ENCODE results near the gene ZNF337. TPM values are rescaled to one million over a fixed set of nuclear protein-coding genes. Genes with fewer than 3 reads are reported as not detected.
"Not testable (repeated sequence)": the region's sequence is repeated elsewhere in the genome, so short reads cannot be mapped to it uniquely, and the experiment has no call there.

ZNF337 gene
- total and polyA plus RNA-seq, 4 donors, result 1.1 to 5.9 (median 3.2) TPM

- H3K27me3 ChIP-seq (ENCODE audit: control insufficient read depth in 4 of 4, insufficient read depth in 4 of 4, low read length in 3 of 4), result no peaks in the 10 kb centered on the region
- H3K4me1 ChIP-seq (ENCODE audit: control insufficient read depth in 4 of 4, insufficient read depth in 4 of 4, low read length in 3 of 4), result no peaks in the 10 kb centered on the region
- H3K9ac ChIP-seq (ENCODE audit: low read depth in 1 of 2, low read length in 2 of 2), result no peak overlapping the region
- peaks cover 0 to 2% (median 0%) of the 10 kb centered on the region in 4 donors for H3K36me3 ChIP-seq (ENCODE audit: control insufficient read depth in 4 of 4, insufficient read depth in 3 of 4, low read depth in 1 of 4, low read length in 3 of 4)
- TF ChIP-seq YY1 (IDR thresholded peaks at IDR 0.05), result no peak
- TF ChIP-seq, protein P1, sequence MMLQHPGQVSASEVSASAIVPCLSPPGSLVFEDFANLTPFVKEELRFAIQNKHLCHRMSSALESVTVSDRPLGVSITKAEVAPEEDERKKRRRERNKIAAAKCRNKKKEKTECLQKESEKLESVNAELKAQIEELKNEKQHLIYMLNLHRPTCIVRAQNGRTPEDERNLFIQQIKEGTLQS (IDR thresholded peaks at IDR 0.05), result no peak
- TF ChIP-seq, protein P2, sequence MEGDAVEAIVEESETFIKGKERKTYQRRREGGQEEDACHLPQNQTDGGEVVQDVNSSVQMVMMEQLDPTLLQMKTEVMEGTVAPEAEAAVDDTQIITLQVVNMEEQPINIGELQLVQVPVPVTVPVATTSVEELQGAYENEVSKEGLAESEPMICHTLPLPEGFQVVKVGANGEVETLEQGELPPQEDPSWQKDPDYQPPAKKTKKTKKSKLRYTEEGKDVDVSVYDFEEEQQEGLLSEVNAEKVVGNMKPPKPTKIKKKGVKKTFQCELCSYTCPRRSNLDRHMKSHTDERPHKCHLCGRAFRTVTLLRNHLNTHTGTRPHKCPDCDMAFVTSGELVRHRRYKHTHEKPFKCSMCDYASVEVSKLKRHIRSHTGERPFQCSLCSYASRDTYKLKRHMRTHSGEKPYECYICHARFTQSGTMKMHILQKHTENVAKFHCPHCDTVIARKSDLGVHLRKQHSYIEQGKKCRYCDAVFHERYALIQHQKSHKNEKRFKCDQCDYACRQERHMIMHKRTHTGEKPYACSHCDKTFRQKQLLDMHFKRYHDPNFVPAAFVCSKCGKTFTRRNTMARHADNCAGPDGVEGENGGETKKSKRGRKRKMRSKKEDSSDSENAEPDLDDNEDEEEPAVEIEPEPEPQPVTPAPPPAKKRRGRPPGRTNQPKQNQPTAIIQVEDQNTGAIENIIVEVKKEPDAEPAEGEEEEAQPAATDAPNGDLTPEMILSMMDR (IDR thresholded peaks at IDR 0.05; ENCODE audit: low read depth, low read length, missing input control), result no peak
- TF ChIP-seq NR2F2 (IDR thresholded peaks at IDR 0.05), result no peak
- TF ChIP-seq, protein P3, sequence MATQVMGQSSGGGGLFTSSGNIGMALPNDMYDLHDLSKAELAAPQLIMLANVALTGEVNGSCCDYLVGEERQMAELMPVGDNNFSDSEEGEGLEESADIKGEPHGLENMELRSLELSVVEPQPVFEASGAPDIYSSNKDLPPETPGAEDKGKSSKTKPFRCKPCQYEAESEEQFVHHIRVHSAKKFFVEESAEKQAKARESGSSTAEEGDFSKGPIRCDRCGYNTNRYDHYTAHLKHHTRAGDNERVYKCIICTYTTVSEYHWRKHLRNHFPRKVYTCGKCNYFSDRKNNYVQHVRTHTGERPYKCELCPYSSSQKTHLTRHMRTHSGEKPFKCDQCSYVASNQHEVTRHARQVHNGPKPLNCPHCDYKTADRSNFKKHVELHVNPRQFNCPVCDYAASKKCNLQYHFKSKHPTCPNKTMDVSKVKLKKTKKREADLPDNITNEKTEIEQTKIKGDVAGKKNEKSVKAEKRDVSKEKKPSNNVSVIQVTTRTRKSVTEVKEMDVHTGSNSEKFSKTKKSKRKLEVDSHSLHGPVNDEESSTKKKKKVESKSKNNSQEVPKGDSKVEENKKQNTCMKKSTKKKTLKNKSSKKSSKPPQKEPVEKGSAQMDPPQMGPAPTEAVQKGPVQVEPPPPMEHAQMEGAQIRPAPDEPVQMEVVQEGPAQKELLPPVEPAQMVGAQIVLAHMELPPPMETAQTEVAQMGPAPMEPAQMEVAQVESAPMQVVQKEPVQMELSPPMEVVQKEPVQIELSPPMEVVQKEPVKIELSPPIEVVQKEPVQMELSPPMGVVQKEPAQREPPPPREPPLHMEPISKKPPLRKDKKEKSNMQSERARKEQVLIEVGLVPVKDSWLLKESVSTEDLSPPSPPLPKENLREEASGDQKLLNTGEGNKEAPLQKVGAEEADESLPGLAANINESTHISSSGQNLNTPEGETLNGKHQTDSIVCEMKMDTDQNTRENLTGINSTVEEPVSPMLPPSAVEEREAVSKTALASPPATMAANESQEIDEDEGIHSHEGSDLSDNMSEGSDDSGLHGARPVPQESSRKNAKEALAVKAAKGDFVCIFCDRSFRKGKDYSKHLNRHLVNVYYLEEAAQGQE (IDR thresholded peaks at IDR 0.05), result no peak
- TF ChIP-seq GABPA (IDR thresholded peaks at IDR 0.05 in 1 of 2, conservative IDR thresholded peaks at IDR 0.05 in 1 of 2), result no peak
- no peak for TF ChIP-seq FOXA1 (IDR thresholded peaks at IDR 0.05)
- no peak for TF ChIP-seq FOXA2 (IDR thresholded peaks at IDR 0.05)
- no peak for TF ChIP-seq RAD21 (IDR thresholded peaks at IDR 0.05)
- TF ChIP-seq JUND (IDR thresholded peaks at IDR 0.05), result no peak
- TF ChIP-seq SP1 (IDR thresholded peaks at IDR 0.05), result no peak
- TF ChIP-seq EGR1 (IDR thresholded peaks at IDR 0.05; ENCODE audit: low read depth in 2 of 2), result no peak
- TF ChIP-seq, protein P4, sequence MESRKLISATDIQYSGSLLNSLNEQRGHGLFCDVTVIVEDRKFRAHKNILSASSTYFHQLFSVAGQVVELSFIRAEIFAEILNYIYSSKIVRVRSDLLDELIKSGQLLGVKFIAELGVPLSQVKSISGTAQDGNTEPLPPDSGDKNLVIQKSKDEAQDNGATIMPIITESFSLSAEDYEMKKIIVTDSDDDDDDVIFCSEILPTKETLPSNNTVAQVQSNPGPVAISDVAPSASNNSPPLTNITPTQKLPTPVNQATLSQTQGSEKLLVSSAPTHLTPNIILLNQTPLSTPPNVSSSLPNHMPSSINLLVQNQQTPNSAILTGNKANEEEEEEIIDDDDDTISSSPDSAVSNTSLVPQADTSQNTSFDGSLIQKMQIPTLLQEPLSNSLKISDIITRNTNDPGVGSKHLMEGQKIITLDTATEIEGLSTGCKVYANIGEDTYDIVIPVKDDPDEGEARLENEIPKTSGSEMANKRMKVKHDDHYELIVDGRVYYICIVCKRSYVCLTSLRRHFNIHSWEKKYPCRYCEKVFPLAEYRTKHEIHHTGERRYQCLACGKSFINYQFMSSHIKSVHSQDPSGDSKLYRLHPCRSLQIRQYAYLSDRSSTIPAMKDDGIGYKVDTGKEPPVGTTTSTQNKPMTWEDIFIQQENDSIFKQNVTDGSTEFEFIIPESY (IDR thresholded peaks at IDR 0.05), result no peak
- TF ChIP-seq, protein P5, sequence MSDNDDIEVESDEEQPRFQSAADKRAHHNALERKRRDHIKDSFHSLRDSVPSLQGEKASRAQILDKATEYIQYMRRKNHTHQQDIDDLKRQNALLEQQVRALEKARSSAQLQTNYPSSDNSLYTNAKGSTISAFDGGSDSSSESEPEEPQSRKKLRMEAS (IDR thresholded peaks at IDR 0.05), result no peak
- no peak for TF ChIP-seq TAF1 (conservative IDR thresholded peaks at IDR 0.05)
- DNase-seq (ENCODE audit: low spot score), result no peak
- no peak overlapping the region for H3K27ac ChIP-seq (ENCODE audit: low read depth in 1 of 2, low read length in 2 of 2)
- H3K9me3 ChIP-seq (ENCODE audit: control insufficient read depth in 4 of 4, low read length in 3 of 4), result no peaks in the 10 kb centered on the region
- H3K4me3 ChIP-seq (ENCODE audit: low read depth in 1 of 3, low read length in 3 of 3), result no peak overlapping the region
Measured at GRCh38 chr20:25659999-25660398, 36.7 kb downstream of the ZNF337 start.

DNA sequence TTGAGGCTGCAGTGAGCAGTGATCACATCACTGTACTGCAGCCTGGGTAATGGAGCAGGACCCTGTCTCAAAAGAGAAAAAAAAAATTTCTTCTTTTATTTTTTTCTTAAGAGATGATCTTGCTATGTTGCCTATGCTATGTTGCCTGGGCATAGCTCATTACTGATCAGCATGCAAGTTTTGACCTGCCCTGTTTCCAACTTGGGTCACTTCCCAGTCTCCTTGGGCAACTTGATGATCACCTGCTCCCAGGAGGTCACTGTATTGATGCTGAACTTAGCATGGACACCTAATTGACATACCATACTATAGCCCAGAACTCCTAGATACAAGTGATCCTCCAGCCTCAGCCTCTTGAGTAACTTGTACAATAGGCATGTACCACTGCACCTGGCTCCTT is 42.2 kb downstream of the ZNF337 start:
- H3K27me3 ChIP-seq (ENCODE audit: control insufficient read depth in 4 of 4, insufficient read depth in 4 of 4, low read length in 3 of 4), result no peaks in the 10 kb centered on the region
- no peak overlapping the region for H3K9ac ChIP-seq (ENCODE audit: low read depth in 1 of 2, low read length in 2 of 2)
- no peak for TF ChIP-seq HNF4G (IDR thresholded peaks at IDR 0.05)
- TF ChIP-seq RAD21 (IDR thresholded peaks at IDR 0.05), result no peak
- TF ChIP-seq HNF4A (conservative IDR thresholded peaks at IDR 0.05), result no peak
- no peak for TF ChIP-seq JUND (IDR thresholded peaks at IDR 0.05)
- no peak for TF ChIP-seq FOXA2 (IDR thresholded peaks at IDR 0.05)
- TF ChIP-seq YY1 (IDR thresholded peaks at IDR 0.05), result no peak
- TF ChIP-seq, protein P4 (IDR thresholded peaks at IDR 0.05), result no peak
- no peak for TF ChIP-seq GABPA (IDR thresholded peaks at IDR 0.05 in 1 of 2, conservative IDR thresholded peaks at IDR 0.05 in 1 of 2)
- TF ChIP-seq FOXA1 (IDR thresholded peaks at IDR 0.05), result no peak
- DNase-seq (ENCODE audit: low spot score), result no peak
- no peak overlapping the region for H3K27ac ChIP-seq (ENCODE audit: low read depth in 1 of 2, low read length in 2 of 2)
- H3K9me3 ChIP-seq (ENCODE audit: control insufficient read depth in 4 of 4, low read length in 3 of 4), result no peaks in the 10 kb centered on the region
- H3K36me3 ChIP-seq (ENCODE audit: control insufficient read depth in 4 of 4, insufficient read depth in 3 of 4, low read depth in 1 of 4, low read length in 3 of 4), result peaks cover 0 to 2% (median 1%) of the 10 kb centered on the region in 4 donors
- H3K4me3 ChIP-seq (ENCODE audit: low read depth in 1 of 3, low read length in 3 of 3), result no peak overlapping the region
- H3K4me1 ChIP-seq (ENCODE audit: control insufficient read depth in 4 of 4, insufficient read depth in 4 of 4, low read length in 3 of 4), result no peaks in the 10 kb centered on the region

DNA sequence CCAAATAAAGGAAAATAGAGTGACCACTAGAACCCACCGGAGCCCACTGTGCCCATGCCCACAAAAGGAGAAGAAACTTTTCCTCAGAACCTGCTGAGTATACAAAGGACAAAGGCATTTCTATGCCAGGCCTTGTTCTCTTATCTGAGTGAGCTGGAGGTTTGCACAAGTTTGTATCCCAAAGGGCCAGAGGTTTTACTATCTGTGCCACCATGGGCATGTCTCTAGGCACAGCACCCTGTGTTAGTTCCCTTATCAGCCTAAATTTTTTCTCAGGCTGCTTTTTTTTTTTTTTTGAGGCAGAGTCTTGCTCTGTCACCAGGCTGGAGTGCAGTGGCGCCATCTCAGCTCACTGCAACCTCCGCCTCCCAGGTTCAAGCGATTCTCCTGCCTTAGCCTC is 43.8 kb downstream of the ZNF337 start:
- not testable (repeated sequence) for H3K9me3 ChIP-seq (ENCODE audit: control insufficient read depth in 4 of 4, low read length in 3 of 4); H3K27me3 ChIP-seq (ENCODE audit: control insufficient read depth in 4 of 4, insufficient read depth in 4 of 4, low read length in 3 of 4); H3K4me1 ChIP-seq (ENCODE audit: control insufficient read depth in 4 of 4, insufficient read depth in 4 of 4, low read length in 3 of 4); H3K27ac ChIP-seq (ENCODE audit: low read depth in 1 of 2, low read length in 2 of 2); H3K4me3 ChIP-seq (ENCODE audit: low read depth in 1 of 3, low read length in 3 of 3); DNase-seq (ENCODE audit: low spot score); H3K9ac ChIP-seq (ENCODE audit: low read depth in 1 of 2, low read length in 2 of 2); H3K36me3 ChIP-seq (ENCODE audit: control insufficient read depth in 4 of 4, insufficient read depth in 3 of 4, low read depth in 1 of 4, low read length in 3 of 4)
- WGBS, result over 99% methylated on average over 4 of the region's 4 CpGs
